H1 (cell line): ENCODE results near the gene SESN3. TPM values are rescaled to one million over a fixed set of nuclear protein-coding genes. Genes with fewer than 3 reads are reported as not detected.

Source experiments
- CTCF ChIA-PET: fragments of 300-600 bp; sonication (Branson Sonifier 250); formaldehyde crosslinking; loops from one replicate; lab custom pipeline; 2021; ENCODE audit not compliant: partially characterized antibody; lab: Charles Lee
- POLR2A ChIA-PET: fragments of 300-600 bp; sonication (Branson Sonifier 250); formaldehyde crosslinking; loops from one replicate; lab custom pipeline; 2021; ENCODE audit warnings: inconsistent platforms; ENCODE audit not compliant: partially characterized antibody; lab: Charles Lee
- DNase-seq, 2 experiments: peaks; one replicate each; pipeline versions ENCODE4 v3.0.0 to v3.0.0-alpha.2; 2010 to 2022; ENCODE audit warnings: low spot score in 2 of 2, low read depth in 1 of 2, mixed read lengths in 1 of 2
- FAIRE-seq: peaks from 2 replicates; lab custom pipeline; 2011; peaks lifted over from hg19 to GRCh38; lab: Jason Lieb, UNC
- H2AFZ ChIP-seq: 2 replicates; pipeline ENCODE4 v1.8.1; 2012; ENCODE audit warnings: low read length, inconsistent platforms
- H2AK5ac ChIP-seq: 2 replicates; pipeline ENCODE4 v1.6.1; 2013; ENCODE audit warnings: low read depth, low read length
- H2BK120ac ChIP-seq: replicated peaks from 2 replicates; pipeline ENCODE3; 2013; ENCODE audit warnings: low read depth, low read length, inconsistent platforms
- H2BK12ac ChIP-seq: 2 replicates; pipeline ENCODE4 v1.6.1; 2013; ENCODE audit warnings: low read depth, low read length
- H2BK15ac ChIP-seq: 2 replicates; pipeline ENCODE4 v1.6.1; 2013; ENCODE audit warnings: low read length
- H2BK20ac ChIP-seq: 2 replicates; pipeline ENCODE4 v1.6.1; 2013; ENCODE audit warnings: low read length
- H2BK5ac ChIP-seq: 2 replicates; pipeline ENCODE4 v1.6.1; 2013; ENCODE audit warnings: low read depth, low read length
- H3K14ac ChIP-seq: 2 replicates; pipeline ENCODE4 v1.6.1; 2013; ENCODE audit warnings: inconsistent platforms; ENCODE audit not compliant: insufficient read length
- H3K18ac ChIP-seq: 2 replicates; pipeline ENCODE4 v1.6.1; 2013; ENCODE audit warnings: low read length; ENCODE audit errors: extremely low read depth
- H3K23ac ChIP-seq: 2 replicates; pipeline ENCODE4 v1.6.1; 2013; ENCODE audit warnings: inconsistent platforms; ENCODE audit not compliant: insufficient read length
- H3K23me2 ChIP-seq: 2 replicates; pipeline ENCODE4 v1.6.1; 2013; ENCODE audit warnings: low read depth, low read length
- H3K27ac ChIP-seq: 2 replicates; pipeline ENCODE4 v1.6.1; 2011; ENCODE audit warnings: low read depth, low read length, inconsistent platforms
- H3K27me3 ChIP-seq, 4 experiments: replicated peaks in 1 of 4; 1 replicate in 1 of 4; 2 replicates in 3 of 4; pipeline versions ENCODE4 v1.6.1 to v1.8.1; 2011 to 2013; ENCODE audit warnings: low read length in 3 of 4, mild to moderate bottlenecking in 3 of 4, inconsistent platforms in 2 of 4, mixed read lengths in 2 of 4, moderate library complexity in 1 of 4; ENCODE audit not compliant: control insufficient read depth in 3 of 4, insufficient read depth in 3 of 4; ENCODE audit errors: extremely low read depth in 1 of 4
- H3K36me3 ChIP-seq, 4 experiments: 2 replicates each; pipeline versions ENCODE4 v1.6.1 to v1.8.1; 2011 to 2013; ENCODE audit warnings: mild to moderate bottlenecking in 4 of 4, low read length in 3 of 4, moderate library complexity in 2 of 4, control low read depth in 1 of 4, inconsistent platforms in 1 of 4; ENCODE audit not compliant: insufficient read depth in 4 of 4, control insufficient read depth in 2 of 4
- H3K4ac ChIP-seq: replicated peaks from 2 replicates; pipeline ENCODE3; 2013; ENCODE audit warnings: low read length, low read depth, mixed read lengths, inconsistent platforms; ENCODE audit not compliant: insufficient read length
- H3K4me1 ChIP-seq, 4 experiments: replicated peaks in 1 of 4; 1 replicate in 1 of 4; 2 replicates in 3 of 4; pipeline versions ENCODE4 v1.6.1 to v1.8.1; 2011 to 2013; ENCODE audit warnings: low read length in 3 of 4, inconsistent platforms in 2 of 4, mixed read lengths in 1 of 4; ENCODE audit not compliant: insufficient read depth in 4 of 4, control insufficient read depth in 3 of 4
- H3K4me2 ChIP-seq, 2 experiments: 2 replicates each; pipeline versions ENCODE4 v1.6.1 to v1.8.1; 2011 to 2013; ENCODE audit warnings: low read depth in 2 of 2, low read length in 2 of 2, control low read depth in 1 of 2, inconsistent platforms in 1 of 2, mild to moderate bottlenecking in 1 of 2; ENCODE audit not compliant: insufficient read depth in 1 of 2
- H3K4me3 ChIP-seq, 4 experiments: fragments of 200-600, 300-600 bp in 1 of 4; sonication (generic), shearing (Covaris generic), sonication (Bioruptor Twin) in 1 of 4; 2 replicates each; pipeline versions ENCODE4 v1.5.1 to v1.8.1; 2011 to 2016; ENCODE audit warnings: low read length in 4 of 4, low read depth in 3 of 4, control low read depth in 2 of 4, inconsistent platforms in 2 of 4, mild to moderate bottlenecking in 2 of 4, mixed read lengths in 1 of 4, moderate library complexity in 1 of 4; ENCODE audit not compliant: insufficient read depth in 2 of 4; ENCODE audit errors: extremely low read depth in 1 of 4
- H3K56ac ChIP-seq: replicated peaks from 2 replicates; pipeline ENCODE3; 2013; ENCODE audit warnings: low read depth, mild to moderate bottlenecking, mixed read lengths, low read length, inconsistent platforms; ENCODE audit not compliant: insufficient read length
- H3K79me1 ChIP-seq: 2 replicates; pipeline ENCODE4 v1.6.1; 2013; ENCODE audit warnings: low read depth, low read length, control low read depth
- H3K79me2 ChIP-seq, 2 experiments: 2 replicates each; pipeline versions ENCODE4 v1.6.1 to v1.8.1; 2012 to 2013; ENCODE audit warnings: low read length in 2 of 2, mild to moderate bottlenecking in 2 of 2, inconsistent platforms in 1 of 2; ENCODE audit not compliant: insufficient read depth in 2 of 2, control insufficient read depth in 1 of 2
- H3K9ac ChIP-seq, 4 experiments: replicated peaks in 1 of 4; 1 replicate in 1 of 4; 2 replicates in 3 of 4; pipeline versions ENCODE4 v1.6.1 to v1.8.1; 2011 to 2013; ENCODE audit warnings: low read depth in 3 of 4, low read length in 3 of 4, control low read depth in 2 of 4, mild to moderate bottlenecking in 2 of 4, moderate library complexity in 2 of 4, inconsistent platforms in 1 of 4; ENCODE audit errors: extremely low read depth in 1 of 4
- H3K9me3 ChIP-seq, 2 experiments: 2 replicates each; pipeline versions ENCODE4 v1.6.1 to v1.8.1; 2012 to 2013; ENCODE audit warnings: mild to moderate bottlenecking in 2 of 2, moderate library complexity in 2 of 2, control low read depth in 1 of 2, inconsistent platforms in 1 of 2, low read depth in 1 of 2, low read length in 1 of 2, mixed read lengths in 1 of 2; ENCODE audit not compliant: insufficient read depth in 2 of 2
- H4K20me1 ChIP-seq, 2 experiments: replicated peaks in 1 of 2; 2 replicates each; pipeline versions ENCODE3 to v1.8.1; 2011 to 2013; ENCODE audit warnings: inconsistent platforms in 2 of 2, low read length in 2 of 2, mild to moderate bottlenecking in 1 of 2; ENCODE audit not compliant: insufficient read depth in 2 of 2, control insufficient read depth in 1 of 2
- H4K5ac ChIP-seq: 2 replicates; pipeline ENCODE4 v1.6.1; 2013; ENCODE audit warnings: low read length, low read depth, mixed read lengths, inconsistent platforms; ENCODE audit not compliant: insufficient read length
- H4K8ac ChIP-seq: 2 replicates; pipeline ENCODE4 v1.8.0; 2013; ENCODE audit warnings: mild to moderate bottlenecking, moderate library complexity, low read length, inconsistent platforms; ENCODE audit not compliant: insufficient read depth; ENCODE audit errors: extremely low read depth
- H4K91ac ChIP-seq: replicated peaks from 2 replicates; pipeline ENCODE3; 2013; ENCODE audit warnings: low read length, mixed read lengths, inconsistent platforms; ENCODE audit not compliant: insufficient read length
- BACH1 ChIP-seq: IDR thresholded peaks from 2 replicates; pipeline ENCODE4 v1.6.1; 2012; ENCODE audit warnings: low read length, improper control_type of control experiment
- EZH2 ChIP-seq: fragments of 200-600 bp; sonication (generic); IDR thresholded peaks from 2 replicates; pipeline ENCODE4 v1.7.1; 2012; ENCODE audit warnings: low read depth, mild to moderate bottlenecking, moderate library complexity, low read length, inconsistent platforms; ENCODE audit not compliant: severe bottlenecking
- JUN ChIP-seq: IDR thresholded peaks from 2 replicates; pipeline ENCODE4 v1.6.1; 2011; ENCODE audit warnings: low read depth, mild to moderate bottlenecking, improper control_type of control experiment, low read length
- polyA plus RNA-seq, 7 experiments: library from polyadenylated mRNA; depleted of rRNA in 3 of 7; stranded (reverse) in 5 of 7; unstranded in 2 of 7; fragments of >200 nt in 5 of 7; fragments of 200-250 nt in 2 of 7; gene quantifications; 1 replicate in 5 of 7; 2 replicates in 1 of 7; 4 replicates in 1 of 7; pipeline versions ENCODE4 v1.2.1 to v1.2.3, GENCODE V29; 2011 to 2013; ENCODE audit warnings: missing spikeins in 2 of 7, mixed read lengths in 2 of 7
- total RNA-seq: library from RNA; stranded (reverse); fragmentation: NEBNext Ultra II Directional; extraction: Animal tissue kit (Norgen Biotek cat#: 25700); gene quantifications from 2 replicates; pipeline ENCODE4 v1.2.1, GENCODE V29; 2021

SESN3 gene
- total and polyA plus RNA-seq, 2 of the 8 experiments (the other 6 are each of a cell fraction or from before 2014, with no cell fraction given): 10.2 to 31.1 TPM

DNA sequence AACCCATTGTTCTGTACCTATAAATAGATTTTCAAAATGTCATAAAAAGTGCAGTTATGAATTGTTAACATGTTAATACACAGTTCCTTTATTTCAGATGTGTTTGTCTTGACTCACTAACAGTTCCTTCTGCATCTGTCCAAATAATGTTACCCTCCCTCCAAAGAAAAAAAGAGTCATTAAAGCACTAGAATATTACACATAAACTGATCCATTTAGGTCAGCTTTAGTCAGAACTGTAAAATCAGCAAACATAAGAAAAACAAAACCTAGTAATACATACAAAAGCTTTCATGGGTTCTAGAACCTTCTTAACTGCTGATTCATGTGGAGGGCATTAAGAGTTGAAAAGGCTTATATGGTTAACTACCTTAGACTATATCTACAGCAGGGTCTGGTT, 65.4 kb downstream of the SESN3 start:
- Histone ChIP-seq H4K20me1 (no peaks in the 10 kb centered on the region), H3K27me3 (no peaks in the 10 kb centered on the region), H2BK20ac (no peak overlapping the region), H3K4ac (no peak overlapping the region), H3K18ac (no peak overlapping the region), H2AFZ (no peak overlapping the region), H2BK12ac (no peak overlapping the region), H2BK15ac (no peak overlapping the region), H3K4me3 (no peak overlapping the region), H2BK5ac (no peak overlapping the region), H3K9me3 (no peaks in the 10 kb centered on the region), H3K4me2 (no peak overlapping the region), H3K27ac (no peak overlapping the region), H3K14ac (no peak overlapping the region), H3K56ac (no peak overlapping the region), H2AK5ac (no peak overlapping the region), H3K79me2 (no peaks in the 10 kb centered on the region), H4K91ac (no peak overlapping the region), H4K8ac (no peak overlapping the region), H2BK120ac (no peak overlapping the region), H4K5ac (no peak overlapping the region), H3K79me1 (no peaks in the 10 kb centered on the region), H3K23ac (no peak overlapping the region), H3K23me2 (no peaks in the 10 kb centered on the region), H3K4me1 (peaks cover 0 to 6% (median 0%) of the 10 kb centered on the region in 4 experiments; a peak in 1 of 7 replicates), H3K36me3 (peaks cover 0 to 9% (median 0%) of the 10 kb centered on the region in 4 experiments; a peak in 1 of 8 replicates), H3K9ac (no peak overlapping the region)
- no peak for FAIRE-seq
- ChIA-PET CTCF (no interaction called here), POLR2A (no interaction called here)
- no peak for TF ChIP-seq EZH2
- TF ChIP-seq JUN: no peak
- no peak for TF ChIP-seq BACH1
- no peak for DNase-seq
